Measurements from ENCODE around the gene RHCG.

DNA sequence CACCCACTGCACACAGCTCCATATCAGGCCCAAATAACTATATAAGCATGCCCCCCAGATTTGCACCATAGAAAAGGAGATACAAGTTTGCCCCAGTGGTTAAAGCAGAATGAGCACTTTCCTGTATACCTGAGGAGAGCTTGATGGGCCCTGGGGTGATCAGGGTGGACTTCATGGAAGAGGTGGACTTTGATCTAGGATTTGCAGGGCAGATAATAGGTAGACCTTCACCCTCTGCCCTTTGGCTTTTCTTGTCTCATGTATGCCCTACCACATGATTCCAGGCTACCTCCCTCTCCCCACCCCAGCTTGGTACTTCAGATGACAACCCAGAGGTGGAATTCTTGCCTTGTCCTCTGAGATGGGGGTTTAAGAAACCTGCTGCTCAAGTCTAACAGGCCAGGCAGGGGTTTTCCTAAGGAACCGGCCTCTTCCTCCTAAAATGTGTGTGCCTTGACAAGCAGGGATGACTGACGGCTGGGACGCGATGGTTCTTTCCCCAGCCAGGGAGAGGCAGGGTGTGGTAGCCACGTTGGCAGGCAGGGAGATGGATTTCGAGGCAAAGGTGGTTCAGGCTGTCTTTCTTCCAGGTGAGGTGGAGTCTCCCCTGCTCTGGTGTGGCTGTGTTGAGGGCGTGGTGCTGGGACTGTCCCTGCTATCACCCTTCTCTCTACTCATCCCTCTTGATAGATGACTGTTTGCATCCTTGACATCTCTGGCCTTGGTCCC is 6.6 kb upstream of the RHCG start:
- no peak for TF ChIP-seq POLR2AphosphoS5 (IDR thresholded peaks at IDR 0.05)
- TF ChIP-seq POLR2A (IDR thresholded peaks at IDR 0.05) = no peak
